C1 segment of cervical spinal cord (tissue), 14 donors: ENCODE results near the gene ZNF888.
"Not testable (repeated sequence)": the region's sequence is repeated elsewhere in the genome, so short reads cannot be mapped to it uniquely, and the experiment has no call there.

Source experiments
- DNase-seq, 14 donors: peaks; one replicate each; lab custom pipeline; 2025; lab: John Stamatoyannopoulos, UW

Gene ZNF888

DNA sequence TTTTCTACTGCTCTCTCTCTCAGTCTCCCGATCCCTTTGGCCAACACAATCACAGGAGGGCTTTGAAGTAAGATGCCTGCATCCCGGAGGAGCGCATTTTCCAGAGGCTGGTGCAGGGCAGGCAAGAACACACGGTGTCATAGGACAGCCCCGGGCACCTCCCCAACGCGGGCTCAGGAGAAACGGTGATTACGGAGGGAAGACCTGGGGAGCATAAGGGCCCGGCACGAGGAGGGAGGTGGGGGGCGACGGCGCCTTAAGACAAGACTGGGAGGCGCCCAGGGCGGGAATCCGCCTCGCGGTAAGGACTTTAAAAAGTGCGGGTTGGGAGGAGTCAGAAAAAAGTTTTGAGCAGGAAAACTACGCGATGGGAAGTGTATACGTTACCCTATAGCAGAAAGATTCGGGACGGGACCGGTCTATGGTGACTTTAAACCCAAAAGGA lies 18.7 kb upstream of the ZNF888 start:
- peak in 1 of 14 donors; percentile 1 for DNase-seq

DNA sequence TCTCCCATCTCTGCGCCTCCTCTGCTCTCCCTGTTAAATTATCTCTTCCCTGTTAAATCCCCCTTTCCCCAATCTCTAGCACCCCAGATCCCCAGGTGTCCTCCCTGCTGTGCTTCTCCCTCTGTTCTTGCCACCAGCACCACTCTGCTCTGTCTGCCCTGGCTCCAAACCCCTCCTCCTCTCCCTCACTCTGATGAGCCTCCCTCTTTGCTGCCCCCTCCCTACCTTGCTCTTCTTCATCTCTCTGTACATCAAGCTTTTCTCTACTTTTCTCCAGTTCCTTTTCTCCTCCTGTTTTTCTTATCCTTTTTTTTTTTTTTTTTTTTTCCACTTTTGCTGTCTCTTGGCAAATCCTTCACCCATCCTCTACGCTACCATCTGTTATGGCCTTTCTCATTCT lies 18.3 kb upstream of the ZNF888 start:
- DNase-seq, result peak in 1 of 14 donors; percentile 7

DNA sequence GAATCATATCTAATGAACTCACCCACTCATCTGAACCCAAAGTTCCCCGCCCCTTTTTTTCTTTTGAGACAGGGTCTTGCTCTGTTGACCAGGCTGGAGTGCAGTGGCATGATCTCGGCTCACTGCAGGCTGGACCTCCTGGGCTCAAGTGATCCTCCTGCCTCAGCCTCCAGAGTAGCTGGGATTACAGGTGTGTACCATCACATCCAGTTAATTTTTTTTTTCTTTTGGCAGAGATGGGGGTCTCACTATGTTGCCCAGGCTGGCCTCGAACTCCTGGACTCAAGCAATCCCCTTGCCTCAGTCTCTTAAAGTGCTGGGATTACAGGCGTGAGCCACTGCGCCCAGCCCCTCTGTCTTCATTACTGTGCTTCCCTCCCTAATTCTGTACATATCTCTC lies 17.7 kb upstream of the ZNF888 start:
- not testable (repeated sequence) for DNase-seq

DNA sequence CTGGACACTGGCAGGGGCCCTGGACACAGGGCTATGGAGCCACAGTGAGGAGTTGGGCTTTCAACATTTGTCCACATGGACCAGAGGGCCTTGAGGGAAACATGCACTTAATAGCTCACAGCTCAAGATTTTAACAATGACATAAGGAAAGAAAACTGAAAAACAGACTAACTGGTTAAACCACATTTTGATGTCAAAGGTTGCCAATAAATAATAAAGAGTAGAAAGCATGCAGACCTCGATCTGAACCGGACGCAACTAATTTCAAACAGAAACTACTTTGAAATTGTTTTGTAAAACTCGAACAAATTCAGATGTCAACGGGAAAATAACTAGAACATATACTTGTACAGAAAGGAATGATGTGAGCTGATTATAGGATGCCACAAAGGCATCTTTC lies 15.5 kb upstream of the ZNF888 start:
- no peak for DNase-seq

DNA sequence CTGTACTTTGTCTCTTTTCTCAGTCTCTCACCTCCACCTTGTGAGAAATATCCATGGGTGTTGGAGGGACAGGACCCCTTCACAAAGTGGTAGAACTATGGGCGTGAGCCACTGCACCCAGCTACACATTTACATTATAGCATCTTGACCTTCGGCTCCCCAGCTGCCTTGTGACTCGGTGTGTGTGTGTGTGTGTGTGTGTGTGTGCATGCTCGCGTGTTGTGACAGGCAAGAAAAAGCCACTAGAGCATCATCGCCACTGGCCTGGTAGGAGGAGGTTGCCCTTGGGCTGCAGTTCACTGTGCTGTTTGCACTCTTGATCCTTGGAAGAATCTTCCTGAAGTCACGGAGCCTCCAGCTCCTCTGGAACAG lies 13.7 kb upstream of the ZNF888 start:
- DNase-seq, result no peak

DNA sequence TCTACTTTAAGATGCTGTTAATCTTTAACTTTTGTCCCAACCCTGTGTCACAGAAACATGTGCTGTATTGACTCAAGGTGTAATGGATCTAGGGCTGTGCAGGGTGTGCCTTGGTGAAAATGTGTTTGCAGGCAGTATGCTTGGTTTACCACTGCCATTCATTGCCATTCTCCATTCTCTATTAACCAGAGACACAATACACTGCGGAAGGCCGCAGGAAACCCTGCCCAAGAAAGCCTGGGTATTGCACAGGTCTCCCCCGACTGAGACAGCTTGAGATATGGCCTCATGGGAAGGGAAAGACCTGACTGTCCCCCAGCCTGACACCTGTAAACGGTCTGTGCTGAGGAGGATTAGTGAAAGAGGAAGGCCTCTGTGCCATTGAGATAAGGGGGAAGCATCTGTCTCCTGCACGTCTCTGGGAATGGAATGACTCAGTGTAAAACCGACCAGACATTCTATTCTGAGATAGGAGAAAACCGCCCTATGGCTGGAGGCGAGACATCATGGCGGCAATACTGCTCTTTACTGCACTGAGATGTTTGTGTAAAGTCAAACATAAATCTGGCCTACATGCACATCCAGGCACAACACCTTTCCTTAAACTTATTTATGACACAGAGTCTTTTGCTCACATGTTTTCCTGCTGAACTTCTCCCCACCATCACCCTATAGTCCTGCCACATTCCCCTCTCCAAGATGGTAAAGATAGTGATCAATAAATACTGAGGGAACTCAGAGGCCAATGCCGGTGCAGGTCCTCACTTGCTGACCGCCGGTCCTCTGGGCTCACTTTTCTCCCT lies 13.1 kb upstream of the ZNF888 start:
- peak in 1 of 14 donors; percentile 1 for DNase-seq

DNA sequence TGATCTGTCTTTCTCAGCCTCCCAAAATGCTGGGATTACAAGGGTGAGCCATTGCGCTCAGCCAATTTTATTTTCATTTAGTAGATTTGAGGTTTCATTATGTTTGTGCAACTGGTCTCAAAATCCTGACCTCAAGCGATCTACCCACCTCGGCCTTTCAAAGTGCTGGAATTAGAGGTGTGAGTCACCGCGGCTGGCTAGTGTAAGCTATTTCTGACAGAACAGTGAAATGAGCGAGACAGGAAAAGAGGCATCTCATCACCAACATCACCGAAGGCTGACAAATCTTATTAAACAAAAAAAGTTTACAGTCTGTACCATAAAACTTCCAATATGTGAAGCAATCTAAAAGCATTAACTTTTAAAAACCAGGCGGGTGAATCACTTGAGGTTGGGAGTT lies 12.2 kb upstream of the ZNF888 start:
- no peak for DNase-seq

DNA sequence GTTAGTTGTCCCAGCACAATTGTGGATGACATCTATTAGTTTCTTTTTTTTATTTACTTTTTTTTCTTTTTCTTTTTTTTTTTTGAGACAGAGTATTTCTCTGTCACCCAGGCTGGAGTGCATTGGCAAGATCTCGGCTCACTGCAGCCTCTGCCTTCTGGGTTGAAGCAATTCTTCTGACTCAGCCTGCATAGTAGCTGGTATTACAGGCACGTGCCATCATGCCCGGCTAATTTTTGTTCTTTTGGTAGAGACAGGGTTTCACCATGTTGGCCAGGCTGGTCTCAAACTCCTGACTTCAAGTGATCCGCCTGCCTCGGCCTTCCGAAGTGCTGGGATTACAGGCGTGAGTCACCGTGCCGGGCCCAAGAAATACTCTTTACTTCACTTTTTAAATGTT lies 1.4 kb upstream of the ZNF888 start:
- peak in 1 of 14 donors; percentile 5 for DNase-seq

DNA sequence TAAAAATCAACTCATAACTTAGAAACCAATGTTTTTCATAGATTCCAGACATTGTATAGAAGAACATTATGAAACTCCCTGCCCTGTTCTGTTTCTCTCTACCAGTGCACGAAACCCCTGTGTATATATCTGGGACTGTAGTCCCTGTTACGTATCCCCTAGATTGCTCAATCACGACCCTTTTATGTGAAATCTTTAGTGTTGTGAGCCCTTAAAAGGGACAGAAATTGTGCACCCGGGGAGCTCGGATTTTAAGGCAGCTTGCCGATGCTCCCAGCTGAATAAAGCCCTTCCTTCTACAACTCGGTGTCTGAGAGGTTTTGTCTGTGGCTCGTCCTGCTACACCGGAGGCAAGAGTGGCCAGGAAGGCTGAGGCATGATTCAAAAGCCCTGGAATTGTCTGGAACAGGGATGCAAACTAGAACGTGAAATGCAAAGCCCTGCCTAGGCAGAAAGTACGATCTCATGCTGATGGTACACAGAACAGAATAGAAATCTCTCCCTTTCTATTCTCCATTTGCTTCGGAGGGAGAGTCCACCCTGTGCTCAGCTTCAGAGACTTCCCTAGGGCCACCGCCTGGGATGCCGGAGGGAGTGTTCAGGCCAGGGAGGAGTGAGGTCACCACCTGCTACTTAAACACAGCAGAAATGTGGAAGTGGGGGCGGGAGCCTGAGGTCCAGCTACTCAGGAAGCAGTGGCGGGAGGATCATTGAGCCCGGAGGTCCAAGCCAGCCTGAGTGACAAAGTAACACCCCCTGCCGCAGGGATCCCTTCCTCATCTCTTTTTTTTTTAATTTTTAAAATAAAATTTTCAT lies 758 bp upstream of the ZNF888 start:
- DNase-seq, result peak in 8 of 14 donors; percentile 2 to 68 (median 10)

DNA sequence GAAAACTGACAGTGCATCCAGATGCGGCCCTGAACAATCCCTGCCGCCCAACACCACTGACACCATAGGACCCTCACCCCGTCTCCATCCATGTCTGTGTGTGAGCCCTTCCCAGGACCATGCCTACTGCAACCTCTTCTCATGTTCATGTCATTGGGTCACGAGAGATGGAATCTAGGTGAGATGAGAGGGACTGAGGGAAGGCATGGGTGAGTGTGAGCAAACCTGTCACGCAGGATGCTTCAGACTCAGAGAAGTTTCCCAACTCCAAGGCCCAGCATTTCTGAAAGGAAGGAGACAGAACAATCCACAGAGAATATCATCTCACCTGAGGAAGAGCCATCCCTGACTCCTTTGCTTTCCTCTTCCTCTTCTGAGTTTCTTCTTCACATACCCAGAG lies 5.7 kb downstream of the ZNF888 start:
- DNase-seq, result no peak

DNA sequence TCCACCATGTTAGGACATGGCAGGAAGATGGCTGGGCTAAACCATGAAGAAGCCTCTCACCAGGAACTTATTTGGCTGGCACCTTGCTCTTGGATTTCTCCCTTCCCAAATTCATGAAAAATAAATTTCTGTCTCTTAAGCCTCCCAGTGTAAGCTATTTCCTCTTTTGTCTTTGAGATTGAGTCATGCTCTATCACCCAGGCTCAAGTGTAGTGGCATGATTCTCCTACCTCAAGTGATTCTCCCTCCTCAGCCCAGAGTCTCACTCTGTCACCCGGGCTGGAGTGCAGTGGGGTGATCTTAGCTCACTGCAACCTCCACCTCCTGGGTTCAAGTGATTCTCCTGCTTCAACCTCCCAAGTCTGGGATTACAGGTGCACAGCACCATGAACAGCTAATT lies 12.6 kb downstream of the ZNF888 start:
- DNase-seq, result no peak

DNA sequence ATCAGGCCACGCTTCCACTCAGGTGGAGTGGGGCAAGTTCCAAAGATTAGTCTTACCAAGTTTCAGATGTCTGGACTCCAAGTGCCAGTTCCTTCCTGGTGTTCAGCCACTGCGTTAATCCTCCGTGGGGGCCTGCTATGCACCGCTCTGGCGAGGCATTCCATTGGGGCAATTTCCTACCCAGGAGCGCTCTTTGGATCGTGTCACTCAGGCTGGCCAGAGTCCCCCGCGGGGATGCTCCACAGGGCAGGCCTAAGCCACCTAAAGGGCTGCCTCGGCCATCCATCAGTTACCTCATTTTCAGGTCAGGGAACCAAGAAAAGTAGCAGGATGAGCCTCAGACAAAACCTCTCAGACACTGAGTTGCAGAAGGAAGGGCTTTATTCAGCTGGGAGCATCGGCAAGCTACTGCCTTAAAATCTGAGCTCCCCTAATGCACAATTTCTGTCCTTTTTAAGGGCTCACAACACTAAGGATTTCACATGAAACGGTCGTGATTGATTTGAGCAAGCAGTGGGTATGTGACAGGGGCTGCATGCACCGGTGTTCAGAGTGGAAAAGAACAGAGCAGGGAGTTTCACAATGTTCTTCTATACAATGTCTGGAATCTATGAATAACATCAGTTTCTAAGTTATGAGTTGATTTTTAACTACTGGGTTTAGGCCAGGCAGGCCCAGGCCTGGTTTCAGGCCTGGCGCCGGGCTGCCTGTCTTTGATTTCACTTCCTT lies 19.0 kb downstream of the ZNF888 start:
- DNase-seq, result not testable (repeated sequence)

DNA sequence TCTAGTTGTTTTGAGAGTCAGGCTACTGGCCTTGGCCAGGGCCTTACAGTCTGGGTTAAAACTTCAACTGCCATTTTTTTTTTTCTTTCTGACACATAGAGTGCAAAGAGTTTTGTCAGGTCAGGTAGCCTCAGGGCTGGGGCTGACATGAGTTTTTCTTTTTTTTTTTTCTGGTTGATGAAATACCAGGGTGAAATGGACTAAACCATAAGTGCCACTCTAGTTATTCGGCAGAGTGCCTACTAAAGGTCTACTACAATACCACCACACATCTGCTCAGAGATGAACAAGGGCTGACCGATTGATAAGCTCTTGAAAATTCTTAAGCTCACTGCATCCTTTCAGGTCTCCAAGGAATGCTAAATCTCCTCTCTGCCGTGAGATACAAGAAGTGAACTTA lies 21.4 kb downstream of the ZNF888 start:
- no peak for DNase-seq

DNA sequence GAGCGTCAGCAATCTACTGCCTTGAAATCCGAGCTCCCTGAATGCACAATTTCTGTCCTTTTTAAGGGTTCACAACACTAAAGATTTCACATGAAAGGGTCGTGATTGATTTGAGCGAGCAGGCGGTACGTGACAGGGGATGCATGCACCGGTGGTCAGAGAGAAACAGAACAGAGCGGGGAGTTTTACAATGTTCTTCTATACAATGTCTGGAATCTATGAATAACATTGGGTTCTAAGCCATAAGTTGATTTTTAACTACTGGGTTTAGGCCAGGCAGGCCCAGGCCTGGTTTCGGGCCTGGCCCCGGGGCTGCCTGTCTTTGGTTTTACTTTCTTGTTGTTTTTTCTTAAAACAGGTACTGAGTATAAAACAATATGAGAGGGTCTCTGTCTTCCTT lies 24.6 kb downstream of the ZNF888 start:
- DNase-seq, result not testable (repeated sequence)

DNA sequence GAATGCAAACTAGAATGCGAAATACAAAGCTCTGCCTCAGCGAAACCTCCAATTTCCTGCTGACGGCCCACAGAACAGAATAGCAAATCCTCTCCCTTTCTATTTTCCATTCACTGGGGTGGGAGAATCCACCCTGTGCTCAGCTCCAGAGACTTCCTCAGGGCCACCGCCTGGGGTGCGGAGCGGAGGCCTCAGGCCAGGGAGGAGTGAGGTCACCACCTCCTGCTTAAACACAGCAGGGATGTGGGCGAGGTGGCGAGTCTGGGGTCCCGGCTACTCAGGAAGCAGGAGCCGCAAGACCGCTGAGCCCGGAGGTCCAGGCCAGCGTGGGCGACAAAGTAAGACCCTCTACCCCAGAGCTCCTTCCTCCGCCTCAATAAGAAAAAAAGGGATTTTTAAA lies 25.1 kb downstream of the ZNF888 start:
- DNase-seq, result peak in 2 of 14 donors; percentile 6 to 9

DNA sequence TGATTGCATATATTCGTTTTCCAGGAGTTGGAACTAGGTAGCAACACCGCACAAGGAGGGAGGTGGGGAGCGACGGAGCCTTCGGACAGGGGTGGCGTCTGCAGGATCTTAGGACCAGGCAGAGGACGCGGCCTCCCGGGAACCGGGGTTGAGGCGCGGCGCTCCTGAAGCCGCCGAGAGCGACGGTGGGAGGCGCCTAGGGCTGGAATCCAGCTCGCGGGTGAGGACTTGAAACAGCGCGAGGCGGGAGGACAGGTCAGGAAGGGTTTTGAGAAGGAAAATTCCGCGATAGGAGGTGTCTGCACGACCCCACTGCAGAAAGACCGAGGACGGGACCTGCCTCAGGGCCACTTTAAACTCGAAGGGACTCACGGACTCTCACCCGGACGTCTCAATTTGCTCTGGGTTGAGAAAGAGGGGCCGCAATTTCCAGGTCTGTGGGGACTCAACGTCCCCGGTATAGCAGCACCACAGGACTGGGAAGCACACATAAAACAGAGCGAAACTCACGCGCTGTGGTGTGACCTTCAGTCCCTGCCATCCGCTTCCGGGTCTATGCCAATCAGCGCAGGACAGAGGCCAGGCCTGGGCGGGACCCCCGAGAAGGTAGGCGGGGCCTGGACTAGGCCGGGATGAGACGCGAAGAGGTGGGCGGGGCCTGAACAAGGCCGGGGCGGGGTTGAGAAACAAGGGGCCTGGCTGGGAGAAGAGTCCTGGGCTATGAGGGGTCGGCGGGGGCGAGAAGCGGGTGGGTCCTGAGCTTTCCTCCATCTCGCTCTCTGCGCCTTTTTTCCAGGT lies 25.9 kb downstream of the ZNF888 start, which contains the start of gene ZNF320:
ZNF320 (minus strand) TSS at position 498 of the 798 bp plus-strand sequence. CDS start 7,380 bp downstream, outside the sequence.
- peak; percentile 43 to 95 (median 90) for DNase-seq

DNA sequence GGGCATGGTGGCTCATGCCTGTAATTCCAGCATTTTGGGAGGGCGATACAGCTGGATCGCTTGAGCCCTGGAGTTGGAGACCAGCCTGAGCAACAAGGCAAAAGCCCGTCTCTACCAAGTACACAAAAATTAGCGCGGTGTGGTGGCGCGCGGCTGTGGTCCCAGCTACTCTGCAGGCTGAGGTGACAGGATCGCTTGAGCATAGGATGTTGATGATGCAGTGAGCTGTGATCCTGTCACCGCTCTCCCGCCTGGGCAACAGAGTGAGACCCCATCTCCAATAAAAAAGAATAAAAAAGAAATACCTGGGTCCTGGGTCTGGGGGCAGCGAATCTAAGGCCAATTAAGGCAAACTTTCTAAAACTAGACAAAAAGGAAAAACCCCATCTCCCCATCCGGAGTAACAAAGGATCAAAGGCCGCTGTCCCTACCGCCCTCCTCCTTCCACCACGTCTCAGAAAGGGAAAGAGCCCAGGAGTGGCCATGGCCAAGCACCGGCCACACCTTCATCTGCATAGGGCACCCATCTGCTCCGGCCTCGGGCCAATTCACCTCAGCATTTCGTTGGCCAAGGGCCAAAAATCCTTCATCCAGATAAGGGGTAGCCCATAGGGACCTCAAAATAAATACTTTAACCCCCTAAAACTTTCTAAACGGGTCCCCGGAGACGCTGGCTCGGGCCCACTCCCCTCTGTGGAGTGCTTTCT lies 26.6 kb downstream of the ZNF888 start:
- peak in 4 of 14 donors; percentile 1 to 19 (median 14) for DNase-seq

DNA sequence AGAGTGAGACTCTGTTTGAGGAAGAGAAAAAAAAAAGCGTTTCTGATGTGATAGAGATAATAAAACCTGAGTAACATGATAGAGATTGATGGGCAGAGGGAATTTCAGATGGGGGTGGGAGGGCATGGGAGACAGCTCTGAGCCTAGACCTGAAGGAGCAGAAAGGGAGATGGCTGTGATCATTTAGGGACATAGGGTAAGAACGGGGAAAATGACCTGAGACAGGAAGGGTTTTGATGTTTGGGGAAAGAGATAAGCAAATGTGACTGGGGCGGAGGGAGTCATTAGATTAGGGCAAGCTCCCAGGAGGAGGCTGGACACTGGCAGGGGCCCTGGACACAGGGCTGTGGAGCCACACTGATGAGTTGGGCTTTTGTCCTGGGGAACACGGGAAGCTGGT lies 31.9 kb downstream of the ZNF888 start:
- no peak for DNase-seq

DNA sequence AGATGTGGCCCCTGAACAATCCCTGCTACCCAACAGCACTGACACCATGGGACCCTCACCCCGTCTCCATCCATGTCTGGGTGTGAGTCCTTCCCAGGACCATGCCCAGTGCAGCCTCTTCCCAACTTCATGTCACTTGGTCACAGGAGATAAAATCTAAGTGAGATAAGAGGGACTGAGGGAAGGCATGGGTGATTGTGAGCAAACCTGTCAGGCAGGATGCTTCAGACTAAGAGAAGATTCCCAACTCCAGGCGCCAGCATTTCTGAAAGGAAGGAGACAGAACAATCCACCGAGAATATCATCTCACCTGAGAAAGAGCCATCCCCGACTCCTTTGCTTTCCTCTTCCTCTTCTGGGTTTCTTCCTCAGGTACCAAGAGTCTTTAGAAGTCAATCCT lies 33.3 kb downstream of the ZNF888 start:
- DNase-seq, result no peak

DNA sequence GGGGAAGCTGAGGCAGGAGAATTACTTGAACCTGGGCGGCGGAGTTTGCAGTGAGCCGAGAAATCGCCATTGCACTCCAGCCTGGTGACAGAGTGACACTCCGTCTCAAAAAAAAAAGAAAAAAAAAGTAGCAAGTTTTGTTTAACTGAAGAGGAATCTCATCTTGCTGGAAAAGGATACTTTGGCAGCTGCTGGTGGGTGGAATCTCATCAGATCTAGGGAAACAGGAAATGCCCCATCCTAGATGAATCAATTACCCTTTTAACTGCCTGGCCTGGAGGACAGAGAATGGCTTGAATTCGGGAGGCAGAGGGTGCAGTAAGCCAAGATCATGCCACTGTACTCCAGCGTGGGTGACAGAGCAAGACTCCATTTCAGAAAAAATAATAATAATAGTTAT lies 34.2 kb downstream of the ZNF888 start:
- DNase-seq, result no peak
